HG03460 (cell line): ENCODE results near the gene PCDHGA7.
"Not testable (repeated sequence)": the region's sequence is repeated elsewhere in the genome, so short reads cannot be mapped to it uniquely, and the experiment has no call there.

Source experiments
- ATAC-seq: cut with Tn5 transposase; IDR thresholded peaks from one replicate; pipeline ENCODE4 v1.9.1; 2021; ENCODE audit not compliant: unreplicated experiment

The PCDHGA7 gene

DNA sequence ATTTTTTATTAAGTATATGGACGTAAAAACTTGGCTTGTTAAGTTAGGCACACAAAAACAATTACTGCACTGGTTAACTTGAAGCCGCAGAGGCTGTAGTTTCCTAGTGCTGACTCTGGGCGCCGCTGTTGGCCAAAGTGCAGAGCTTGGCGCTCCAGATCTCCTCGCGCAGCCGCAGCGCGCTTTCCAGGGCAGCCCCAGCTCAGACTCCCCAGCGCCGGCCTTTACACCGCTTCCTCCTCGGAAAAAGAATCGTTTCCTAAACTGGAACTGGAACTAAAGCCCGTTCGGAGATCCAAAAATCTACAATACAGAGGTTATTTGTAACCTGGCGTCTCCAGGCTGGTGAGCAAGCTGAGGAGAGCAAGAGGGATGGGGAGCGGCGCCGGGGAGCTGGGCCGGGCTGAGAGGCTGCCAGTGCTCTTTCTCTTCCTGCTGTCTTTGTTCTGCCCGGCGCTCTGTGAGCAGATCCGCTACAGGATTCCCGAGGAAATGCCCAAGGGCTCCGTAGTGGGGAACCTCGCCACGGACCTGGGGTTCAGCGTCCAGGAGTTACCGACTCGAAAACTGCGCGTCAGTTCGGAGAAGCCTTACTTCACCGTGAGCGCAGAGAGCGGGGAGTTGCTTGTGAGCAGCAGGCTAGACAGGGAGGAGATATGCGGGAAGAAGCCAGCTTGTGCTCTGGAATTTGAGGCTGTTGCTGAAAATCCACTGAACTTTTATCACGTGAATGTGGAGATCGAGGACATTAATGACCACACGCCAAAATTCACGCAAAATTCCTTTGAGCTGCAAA lies 15.4 kb downstream of the PCDHGA7 start, which contains the start of gene PCDHGB5:
PCDHGB5 (plus strand) TSS at position 192 of the 796 bp plus-strand sequence; CDS start at position 373, 181 bp downstream.
- peak; percentile 87 for ATAC-seq

DNA sequence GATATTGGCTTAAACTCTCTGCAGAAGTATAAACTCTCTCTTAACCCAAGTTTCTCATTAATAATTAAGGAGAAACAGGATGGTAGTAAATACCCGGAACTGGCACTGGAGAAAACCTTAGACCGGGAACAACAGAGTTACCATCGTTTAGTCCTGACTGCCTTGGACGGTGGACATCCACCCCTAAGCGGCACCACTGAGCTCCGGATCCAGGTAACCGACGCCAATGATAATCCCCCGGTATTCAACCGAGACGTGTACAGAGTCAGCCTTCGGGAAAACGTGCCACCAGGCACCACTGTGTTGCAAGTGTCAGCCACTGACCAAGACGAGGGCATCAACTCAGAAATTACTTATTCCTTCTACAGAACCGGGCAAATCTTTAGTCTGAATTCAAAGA lies 16.1 kb downstream of the PCDHGA7 start:
- ATAC-seq = no peak

DNA sequence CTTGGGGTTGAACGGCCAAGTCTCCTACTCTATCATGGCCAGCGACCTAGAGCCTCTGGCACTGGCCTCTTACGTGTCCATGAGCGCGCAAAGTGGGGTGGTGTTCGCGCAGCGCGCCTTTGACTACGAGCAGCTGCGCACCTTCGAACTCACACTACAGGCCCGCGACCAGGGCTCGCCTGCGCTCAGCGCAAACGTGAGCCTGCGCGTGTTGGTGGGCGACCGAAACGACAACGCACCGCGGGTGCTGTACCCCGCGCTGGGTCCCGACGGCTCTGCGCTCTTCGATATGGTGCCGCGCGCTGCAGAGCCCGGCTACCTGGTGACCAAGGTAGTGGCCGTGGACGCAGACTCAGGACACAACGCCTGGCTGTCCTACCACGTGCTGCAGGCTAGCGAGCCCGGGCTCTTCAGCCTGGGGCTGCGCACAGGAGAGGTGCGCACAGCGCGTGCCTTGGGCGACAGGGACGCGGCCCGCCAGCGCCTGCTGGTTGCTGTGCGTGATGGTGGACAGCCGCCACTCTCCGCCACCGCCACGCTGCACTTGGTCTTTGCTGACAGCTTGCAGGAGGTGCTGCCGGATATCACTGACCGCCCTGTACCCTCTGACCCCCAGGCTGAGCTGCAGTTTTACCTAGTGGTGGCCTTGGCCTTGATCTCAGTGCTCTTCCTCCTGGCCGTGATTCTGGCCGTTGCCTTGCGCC lies 17.2 kb downstream of the PCDHGA7 start:
- ATAC-seq = no peak

DNA sequence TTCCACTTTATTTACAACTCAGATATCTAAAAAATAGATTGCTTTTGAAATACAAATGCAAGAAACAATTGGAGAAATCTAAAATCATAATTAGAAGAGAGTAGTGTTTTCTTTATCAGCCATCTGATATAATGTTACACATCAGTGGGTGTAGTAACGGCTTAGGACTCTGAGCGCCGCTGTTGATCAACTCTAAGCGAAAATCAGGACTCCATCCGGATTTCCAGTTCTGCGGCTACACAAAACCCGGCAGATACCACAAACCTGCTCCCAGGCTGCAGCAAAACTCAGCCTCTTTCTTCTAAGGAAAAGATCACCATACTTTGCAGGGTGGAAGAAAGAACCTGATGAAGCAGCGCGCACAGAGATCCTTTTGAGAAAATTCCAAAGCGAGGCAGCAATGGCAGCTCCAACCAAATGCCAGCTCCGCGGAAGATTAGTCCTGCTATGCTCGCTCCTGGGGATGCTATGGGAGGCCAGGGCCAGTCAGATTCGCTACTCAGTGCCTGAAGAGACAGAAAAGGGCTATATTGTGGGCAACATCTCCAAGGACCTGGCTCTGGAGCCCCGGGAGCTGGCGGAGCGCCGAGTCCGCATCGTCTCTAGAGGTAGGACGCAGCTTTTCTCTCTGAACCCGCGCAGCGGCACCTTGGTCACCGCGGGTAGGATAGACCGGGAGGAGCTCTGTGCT lies 20.2 kb downstream of the PCDHGA7 start, which contains the start of gene PCDHGA9:
PCDHGA9 (plus strand) TSS at position 226 of the 691 bp plus-strand sequence; CDS start at position 401, 175 bp downstream.
- no peak for ATAC-seq

DNA sequence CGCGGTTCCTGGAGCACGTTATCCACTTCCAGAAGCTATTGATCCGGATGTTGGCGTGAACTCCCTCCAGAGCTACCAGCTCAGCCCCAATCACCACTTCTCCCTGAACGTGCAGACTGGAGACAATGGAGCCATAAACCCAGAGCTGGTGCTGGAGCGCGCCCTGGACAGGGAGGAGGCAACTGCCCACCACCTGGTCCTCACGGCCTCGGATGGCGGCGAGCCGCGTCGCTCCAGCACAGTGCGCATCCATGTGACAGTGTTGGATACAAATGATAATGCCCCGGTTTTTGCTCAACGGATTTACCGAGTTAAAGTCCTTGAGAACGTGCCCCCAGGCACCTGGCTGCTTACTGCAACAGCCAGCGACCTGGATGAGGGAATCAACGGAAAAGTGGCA lies 20.8 kb downstream of the PCDHGA7 start:
- ATAC-seq = no peak

DNA sequence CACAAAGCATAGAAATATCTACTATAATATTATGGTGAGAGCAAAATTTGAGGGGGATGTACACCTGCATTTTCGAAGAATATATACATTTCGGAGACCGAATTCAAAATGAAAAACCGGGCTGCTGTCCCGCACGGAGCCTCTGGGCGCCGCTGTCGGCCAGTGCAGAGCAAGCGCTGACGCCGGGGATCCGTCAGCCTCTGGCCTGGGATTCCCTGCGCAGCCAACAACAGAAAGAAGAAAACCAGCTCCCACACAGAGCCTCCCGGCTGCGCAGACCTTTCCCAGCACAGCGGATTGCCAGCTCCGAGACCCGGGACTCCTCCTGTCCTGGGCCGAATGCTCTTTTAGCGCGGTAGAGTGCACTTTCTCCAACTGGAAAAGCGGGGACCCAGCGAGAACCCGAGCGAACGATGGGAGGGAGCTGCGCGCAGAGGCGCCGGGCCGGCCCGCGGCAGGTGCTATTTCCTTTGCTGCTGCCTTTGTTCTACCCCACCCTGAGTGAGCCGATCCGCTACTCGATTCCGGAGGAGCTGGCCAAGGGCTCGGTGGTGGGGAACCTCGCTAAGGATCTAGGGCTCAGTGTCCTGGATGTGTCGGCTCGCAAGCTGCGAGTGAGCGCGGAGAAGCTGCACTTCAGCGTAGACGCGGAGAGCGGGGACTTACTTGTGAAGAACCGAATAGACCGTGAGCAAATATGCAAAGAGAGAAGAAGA lies 25.4 kb downstream of the PCDHGA7 start, which contains the start of gene PCDHGB6:
PCDHGB6 (plus strand) TSS at position 232 of the 716 bp plus-strand sequence; CDS start at position 414, 182 bp downstream.
- not testable (repeated sequence) for ATAC-seq

DNA sequence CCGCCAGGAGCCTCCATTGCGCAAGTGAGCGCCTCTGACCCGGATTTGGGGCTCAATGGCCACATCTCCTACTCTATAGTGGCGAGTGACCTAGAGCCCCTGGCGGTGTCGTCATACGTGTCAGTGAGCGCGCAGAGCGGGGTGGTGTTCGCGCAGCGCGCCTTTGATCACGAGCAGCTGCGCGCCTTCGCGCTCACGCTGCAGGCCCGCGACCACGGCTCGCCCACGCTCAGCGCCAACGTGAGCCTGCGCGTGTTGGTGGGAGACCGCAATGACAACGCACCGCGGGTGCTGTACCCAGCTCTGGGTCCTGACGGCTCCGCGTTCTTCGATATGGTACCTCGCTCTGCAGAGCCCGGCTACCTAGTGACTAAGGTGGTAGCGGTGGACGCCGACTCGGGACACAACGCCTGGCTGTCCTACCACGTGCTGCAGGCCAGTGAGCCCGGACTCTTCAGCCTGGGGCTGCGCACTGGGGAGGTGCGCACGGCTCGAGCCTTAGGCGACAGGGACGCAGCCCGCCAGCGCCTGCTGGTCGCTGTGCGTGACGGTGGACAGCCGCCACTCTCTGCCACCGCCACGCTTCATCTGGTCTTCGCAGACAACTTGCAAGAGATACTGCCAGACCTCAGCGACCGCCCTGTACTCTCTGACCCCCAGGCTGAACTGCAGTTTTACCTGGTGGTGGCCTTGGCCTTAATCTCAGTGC lies 27.2 kb downstream of the PCDHGA7 start:
- ATAC-seq = no peak

DNA sequence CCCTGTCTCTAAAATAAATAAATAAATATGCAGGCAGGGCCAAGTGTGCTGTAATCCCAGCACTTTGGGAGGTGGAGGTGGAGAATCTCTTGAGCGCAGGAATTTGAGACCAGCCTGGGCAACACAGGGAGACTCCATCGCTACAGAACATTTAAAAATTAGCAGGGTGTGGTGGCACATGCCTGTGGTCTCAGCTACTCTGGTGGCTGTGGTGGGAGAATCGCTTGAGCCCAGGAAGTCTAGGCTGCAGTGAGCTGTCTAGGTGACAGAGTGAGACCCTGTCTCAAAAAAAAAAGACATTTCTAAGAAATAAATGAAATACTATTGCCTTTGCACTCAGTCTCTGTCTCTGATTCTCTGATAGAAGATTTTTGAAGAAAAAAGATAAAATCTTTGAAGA lies 29.0 kb downstream of the PCDHGA7 start:
- ATAC-seq = no peak

DNA sequence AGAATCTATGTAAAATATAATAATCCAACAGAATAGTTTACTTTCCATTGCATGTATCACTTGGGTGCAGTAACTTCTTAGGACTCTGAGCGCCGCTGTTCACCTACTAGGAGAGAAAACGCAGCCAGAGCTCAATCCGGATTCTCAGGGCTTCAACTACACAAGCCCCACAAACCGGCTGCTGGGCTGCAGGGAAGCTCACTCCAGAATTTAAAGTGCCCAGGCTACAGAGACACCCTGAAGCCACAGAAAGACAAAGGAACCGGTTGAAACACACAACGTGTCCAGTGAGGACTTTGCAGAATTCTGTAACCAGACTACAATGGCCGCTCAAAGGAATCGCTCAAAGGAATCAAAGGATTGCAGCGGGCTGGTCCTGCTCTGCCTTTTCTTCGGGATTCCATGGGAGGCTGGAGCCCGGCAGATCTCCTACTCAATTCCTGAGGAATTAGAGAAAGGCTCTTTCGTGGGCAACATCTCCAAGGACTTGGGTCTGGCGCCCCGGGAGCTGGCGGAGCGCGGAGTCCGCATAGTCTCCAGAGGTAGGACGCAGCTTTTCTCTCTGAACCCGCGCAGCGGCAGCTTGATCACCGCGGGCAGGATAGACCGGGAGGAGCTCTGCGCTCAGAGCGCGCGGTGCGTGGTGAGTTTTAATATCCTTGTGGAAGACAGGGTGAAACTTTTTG lies 30.5 kb downstream of the PCDHGA7 start, which contains the start of gene PCDHGA10:
PCDHGA10 (plus strand) TSS at position 134 of the 686 bp plus-strand sequence; CDS start at position 323, 189 bp downstream.
- ATAC-seq = peak; percentile 81

DNA sequence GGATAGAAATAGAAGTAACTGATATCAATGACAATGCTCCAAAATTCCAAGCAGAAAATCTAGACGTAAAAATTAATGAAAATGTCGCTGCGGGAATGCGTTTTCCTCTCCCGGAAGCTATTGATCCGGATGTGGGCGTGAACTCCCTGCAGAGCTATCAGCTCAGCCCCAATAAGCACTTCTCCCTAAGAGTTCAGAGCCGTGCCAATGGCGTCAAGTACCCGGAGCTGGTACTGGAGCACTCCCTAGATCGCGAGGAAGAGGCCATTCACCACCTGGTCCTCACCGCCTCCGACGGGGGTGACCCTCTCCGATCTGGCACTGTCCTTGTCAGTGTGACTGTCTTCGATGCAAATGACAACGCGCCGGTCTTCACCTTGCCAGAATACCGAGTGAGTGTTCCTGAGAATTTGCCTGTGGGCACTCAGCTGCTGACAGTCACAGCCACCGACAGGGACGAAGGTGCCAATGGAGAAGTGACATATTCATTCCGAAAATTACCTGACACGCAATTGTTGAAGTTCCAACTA lies 31.1 kb downstream of the PCDHGA7 start:
- ATAC-seq = no peak

DNA sequence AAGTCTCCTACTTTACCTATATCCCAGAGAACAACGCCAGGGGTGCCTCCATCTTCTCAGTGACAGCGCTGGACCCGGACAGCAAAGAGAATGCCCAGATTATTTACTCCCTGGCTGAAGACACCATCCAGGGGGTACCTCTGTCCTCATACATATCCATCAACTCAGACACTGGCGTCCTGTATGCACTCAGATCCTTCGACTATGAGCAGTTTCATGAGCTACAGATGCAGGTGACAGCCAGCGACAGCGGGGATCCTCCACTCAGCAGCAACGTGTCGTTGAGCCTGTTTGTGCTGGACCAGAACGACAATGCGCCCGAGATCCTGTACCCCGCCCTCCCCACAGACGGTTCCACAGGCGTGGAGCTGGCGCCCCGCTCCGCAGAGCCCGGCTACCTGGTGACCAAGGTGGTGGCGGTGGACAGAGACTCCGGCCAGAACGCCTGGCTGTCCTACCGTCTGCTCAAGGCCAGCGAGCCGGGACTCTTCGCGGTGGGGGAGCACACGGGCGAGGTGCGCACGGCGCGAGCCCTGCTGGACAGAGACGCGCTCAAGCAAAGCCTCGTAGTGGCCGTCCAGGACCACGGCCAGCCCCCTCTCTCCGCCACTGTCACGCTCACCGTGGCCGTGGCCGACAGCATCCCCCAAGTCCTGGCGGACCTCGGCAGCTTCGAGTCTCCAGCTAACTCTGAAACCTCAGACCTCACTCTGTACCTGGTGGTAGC lies 32.2 kb downstream of the PCDHGA7 start:
- ATAC-seq = not testable (repeated sequence)

DNA sequence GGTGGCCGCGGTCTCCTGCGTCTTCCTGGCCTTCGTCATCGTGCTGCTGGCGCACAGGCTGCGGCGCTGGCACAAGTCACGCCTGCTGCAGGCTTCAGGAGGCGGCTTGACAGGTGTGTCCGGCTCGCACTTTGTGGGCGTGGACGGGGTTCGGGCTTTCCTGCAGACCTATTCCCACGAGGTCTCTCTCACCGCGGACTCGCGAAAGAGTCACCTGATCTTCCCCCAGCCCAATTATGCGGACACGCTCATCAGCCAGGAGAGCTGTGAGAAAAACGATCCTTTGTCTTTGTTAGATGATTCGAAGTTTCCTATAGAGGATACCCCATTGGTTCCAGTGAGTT lies 32.7 kb downstream of the PCDHGA7 start:
- not testable (repeated sequence) for ATAC-seq

DNA sequence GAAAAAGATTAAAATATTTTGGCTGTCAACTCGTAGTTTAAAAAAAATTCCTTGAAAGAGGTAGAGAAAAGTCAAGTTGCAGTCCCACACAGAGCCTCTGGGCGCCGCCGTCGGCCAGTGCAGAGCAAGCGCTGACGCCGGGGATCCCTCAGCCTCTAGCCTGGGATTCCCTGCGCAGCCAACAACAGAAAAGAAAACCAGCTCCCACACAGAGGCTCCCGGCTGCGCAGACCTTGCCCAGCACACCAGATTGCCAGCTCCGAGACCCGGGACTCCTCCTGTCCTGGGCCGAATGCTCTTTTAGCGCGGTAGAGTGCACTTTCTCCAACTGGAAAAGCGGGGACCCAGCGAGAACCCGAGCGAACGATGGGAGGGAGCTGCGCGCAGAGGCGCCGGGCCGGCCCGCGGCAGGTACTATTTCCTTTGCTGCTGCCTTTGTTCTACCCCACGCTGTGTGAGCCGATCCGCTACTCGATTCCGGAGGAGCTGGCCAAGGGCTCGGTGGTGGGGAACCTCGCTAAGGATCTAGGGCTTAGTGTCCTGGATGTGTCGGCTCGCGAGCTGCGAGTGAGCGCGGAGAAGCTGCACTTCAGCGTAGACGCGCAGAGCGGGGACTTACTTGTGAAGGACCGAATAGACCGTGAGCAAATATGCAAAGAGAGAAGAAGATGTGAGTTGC lies 35.1 kb downstream of the PCDHGA7 start, which contains the start of gene PCDHGB7:
PCDHGB7 (plus strand) TSS at position 184 of the 679 bp plus-strand sequence; CDS start at position 367, 183 bp downstream.
- peak; percentile 64 for ATAC-seq

DNA sequence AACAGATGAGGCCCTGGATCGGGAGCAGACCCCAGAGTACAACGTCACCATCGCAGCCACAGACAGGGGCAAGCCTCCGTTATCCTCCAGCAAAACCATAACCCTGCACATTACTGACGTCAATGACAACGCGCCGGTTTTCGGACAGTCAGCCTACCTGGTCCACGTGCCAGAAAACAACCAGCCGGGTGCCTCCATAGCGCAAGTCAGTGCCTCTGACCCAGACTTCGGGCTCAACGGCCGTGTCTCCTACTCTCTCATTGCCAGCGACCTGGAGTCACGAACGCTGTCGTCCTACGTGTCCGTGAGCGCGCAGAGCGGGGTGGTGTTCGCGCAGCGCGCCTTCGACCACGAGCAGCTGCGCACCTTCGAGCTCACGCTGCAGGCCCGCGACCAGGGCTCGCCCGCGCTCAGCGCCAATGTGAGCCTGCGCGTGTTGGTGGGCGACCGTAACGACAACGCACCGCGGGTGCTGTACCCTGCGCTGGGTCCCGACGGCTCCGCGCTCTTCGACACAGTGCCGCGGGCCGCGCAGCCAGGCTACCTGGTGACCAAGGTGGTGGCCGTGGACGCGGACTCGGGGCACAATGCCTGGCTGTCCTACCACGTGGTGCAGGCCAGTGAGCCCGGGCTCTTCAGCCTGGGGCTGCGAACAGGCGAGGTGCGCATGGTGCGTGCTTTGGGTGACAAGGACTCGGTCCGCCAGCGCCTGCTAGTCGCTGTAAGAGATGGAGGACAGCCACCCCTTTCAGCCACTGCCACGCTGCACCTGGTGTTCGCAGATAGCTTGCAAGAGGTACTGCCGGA lies 36.7 kb downstream of the PCDHGA7 start:
- no peak for ATAC-seq

DNA sequence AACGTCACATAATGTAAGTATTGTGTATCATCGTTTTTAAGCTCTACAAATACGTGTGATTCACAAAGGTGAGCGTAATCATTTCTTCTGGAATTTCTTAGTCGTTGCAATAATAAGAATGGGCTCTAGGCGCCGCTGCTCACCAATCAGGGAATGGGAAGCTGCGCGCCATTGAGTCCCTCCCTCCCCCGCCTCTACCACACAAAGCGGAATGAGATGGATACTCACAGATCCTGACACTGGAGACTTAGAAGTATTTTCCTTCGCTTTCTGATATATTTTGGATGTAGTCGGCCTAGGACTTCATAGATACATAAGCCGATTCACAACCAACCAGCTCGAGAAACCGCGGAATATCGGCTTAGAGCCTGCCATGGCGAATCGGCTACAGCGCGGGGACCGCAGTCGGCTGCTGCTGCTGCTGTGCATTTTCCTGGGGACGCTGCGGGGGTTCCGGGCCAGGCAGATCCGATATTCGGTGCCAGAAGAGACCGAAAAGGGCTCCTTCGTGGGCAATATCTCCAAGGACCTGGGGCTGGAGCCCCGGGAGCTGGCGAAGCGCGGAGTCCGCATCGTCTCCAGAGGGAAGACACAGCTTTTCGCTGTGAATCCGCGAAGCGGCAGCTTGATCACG lies 38.4 kb downstream of the PCDHGA7 start, which contains the start of gene PCDHGA11:
PCDHGA11 (plus strand) TSS at position 197 of the 634 bp plus-strand sequence; CDS start at position 374, 177 bp downstream.
- ATAC-seq = peak; percentile 50

DNA sequence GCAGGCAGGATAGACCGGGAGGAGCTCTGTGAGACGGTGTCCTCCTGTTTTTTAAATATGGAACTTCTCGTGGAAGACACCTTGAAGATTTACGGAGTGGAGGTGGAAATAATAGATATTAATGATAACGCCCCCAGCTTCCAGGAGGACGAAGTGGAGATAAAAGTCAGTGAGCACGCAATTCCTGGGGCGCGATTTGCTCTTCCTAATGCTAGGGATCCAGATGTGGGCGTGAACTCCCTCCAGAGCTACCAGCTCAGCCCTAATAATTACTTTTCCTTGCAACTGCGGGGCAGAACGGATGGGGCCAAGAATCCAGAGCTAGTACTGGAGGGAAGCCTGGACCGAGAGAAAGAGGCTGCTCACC lies 38.9 kb downstream of the PCDHGA7 start:
- ATAC-seq = no peak
